ENCODE data around the gene NUDT4. TPM values are rescaled to one million over a fixed set of nuclear protein-coding genes. Genes with fewer than 3 reads are reported as not detected.
"Not testable (repeated sequence)": the region's sequence is repeated elsewhere in the genome, so short reads cannot be mapped to it uniquely, and the experiment has no call there.

Gene NUDT4
- total RNA-seq, 1 donor from 2014 or later: 117 TPM

- Histone ChIP-seq H3K4me3 (peak overlapping the region; percentile 56 to 93), H3K36me3 (peaks cover 0 to 6% of the 10 kb centered on the region in 2 donors), H3K4me1 (peaks cover 5 to 23% of the 10 kb centered on the region in 2 donors), H3K9me3 (no peaks in the 10 kb centered on the region), H3K27ac (peak overlapping the region; percentile 96 to 99), H3K27me3 (no peaks in the 10 kb centered on the region)
- TF ChIP-seq CTCF (IDR thresholded peaks at IDR 0.05): no peak
- intact Hi-C loops (cut with DNase I): loop anchor here (2.0 kb wide), 1 partner anchor 15 kb away; no protein-coding TSS in a partner anchor
- DNase-seq (ENCODE audit: low spot score in 2 of 2): no peak
Measured at GRCh38 chr12:93381161-93381975, 3.6 kb downstream of the NUDT4 start.

DNA sequence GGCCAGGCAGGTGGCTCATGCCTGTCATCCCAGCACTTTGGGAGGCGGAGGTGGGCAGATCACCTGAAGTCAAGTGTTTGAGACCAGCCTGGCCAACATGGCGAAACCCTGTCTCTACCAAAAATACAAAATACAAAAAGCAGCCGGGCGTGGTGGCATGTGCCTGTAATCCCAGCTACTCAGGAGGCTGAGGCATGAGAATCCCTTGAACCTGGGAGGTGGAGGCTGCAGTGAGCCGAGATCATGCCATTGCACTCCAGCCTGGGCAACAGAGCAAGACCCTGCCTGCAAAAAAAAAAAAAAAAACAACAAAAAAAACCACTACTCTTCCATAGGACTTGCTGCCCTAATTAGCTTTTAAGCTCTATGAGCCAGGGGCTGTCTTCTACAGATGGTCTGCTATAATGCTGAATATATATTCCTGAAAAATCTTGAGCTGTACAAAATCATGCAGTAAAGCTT, 4.3 kb downstream of the NUDT4 start:
- H3K27me3 ChIP-seq; H3K36me3 ChIP-seq; DNase-seq (ENCODE audit: low spot score in 2 of 2); H3K9me3 ChIP-seq: not testable (repeated sequence)
- Histone ChIP-seq H3K4me1 (peaks cover 1 to 18% of the 10 kb centered on the region in 2 donors), H3K27ac (peak overlapping the region; percentile 96 to 99), H3K4me3 (peak overlapping the region; percentile 56 to 93)
- intact Hi-C loops (cut with DNase I): loop anchor here (2.0 kb wide), 1 partner anchor 15 kb away; no protein-coding TSS in a partner anchor

GRCh38 chr12:93387780-93388179, 10.1 kb downstream of the NUDT4 start:
- H3K4me1 ChIP-seq: peaks cover 0 to 36% of the 10 kb centered on the region in 2 donors
- no peaks in the 10 kb centered on the region for H3K27me3 ChIP-seq
- H3K27ac ChIP-seq: no peak overlapping the region
- peak overlapping the region in 1 of 2 donors; percentile 10 for H3K4me3 ChIP-seq
- H3K36me3 ChIP-seq: peaks cover 0 to 6% of the 10 kb centered on the region in 2 donors
- no peak for DNase-seq (ENCODE audit: low spot score in 2 of 2)
- TF ChIP-seq CTCF (IDR thresholded peaks at IDR 0.05): no peak
- intact Hi-C loops (cut with DNase I): no loop called here
- H3K9me3 ChIP-seq: no peaks in the 10 kb centered on the region

GRCh38 chr12:93390031-93390430, 12.3 kb downstream of the NUDT4 start:
- no peaks in the 10 kb centered on the region for H3K9me3 ChIP-seq
- DNase-seq (ENCODE audit: low spot score in 2 of 2): no peak
- no peak overlapping the region for H3K4me3 ChIP-seq
- H3K36me3 ChIP-seq: peaks cover 4 to 7% of the 10 kb centered on the region in 2 donors
- no peak overlapping the region for H3K27ac ChIP-seq
- TF ChIP-seq CTCF (IDR thresholded peaks at IDR 0.05): no peak
- peaks cover 0 to 22% of the 10 kb centered on the region in 2 donors for H3K4me1 ChIP-seq
- H3K27me3 ChIP-seq: no peaks in the 10 kb centered on the region
- intact Hi-C loops (cut with DNase I): no loop called here

DNA sequence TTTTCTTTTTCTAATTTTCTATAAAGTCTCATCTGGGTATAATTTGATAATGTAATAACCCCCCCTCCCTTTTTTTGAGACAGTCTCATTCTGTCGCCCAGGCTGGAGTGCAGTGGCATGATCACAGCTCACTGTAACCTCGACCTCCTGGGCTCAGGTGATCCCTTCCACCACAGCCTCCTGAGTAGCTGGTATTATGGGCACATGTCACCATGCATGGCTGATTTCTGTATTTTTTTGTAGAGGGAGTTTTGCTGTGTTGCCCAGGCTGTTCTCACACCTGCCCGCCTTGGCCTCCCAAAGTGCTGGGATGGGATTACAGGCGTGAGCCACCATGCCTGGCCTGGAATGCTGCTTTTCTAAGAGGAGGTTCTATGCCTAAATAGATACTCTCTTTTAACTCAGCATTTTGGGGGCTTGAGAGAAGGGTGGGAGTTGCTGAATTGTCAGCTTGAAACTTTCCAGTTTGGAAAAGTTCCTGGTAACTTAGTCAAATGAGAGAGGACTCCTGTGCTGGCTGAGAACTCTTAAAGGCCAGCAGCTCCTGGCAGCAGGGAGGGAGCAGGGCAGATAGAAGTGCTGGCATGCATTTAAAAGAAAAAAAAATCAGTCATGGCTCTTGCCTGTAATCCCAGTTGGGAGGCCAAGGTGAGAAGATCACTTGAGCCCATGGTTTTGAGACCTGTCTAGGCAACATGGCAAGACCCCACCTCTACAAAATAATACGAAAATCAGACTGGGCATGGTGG, 13.0 kb downstream of the NUDT4 start:
- Histone ChIP-seq H3K27ac (peak overlapping the region in 1 of 2 donors; percentile 14), H3K27me3 (no peaks in the 10 kb centered on the region), H3K4me1 (peaks cover 0 to 22% of the 10 kb centered on the region in 2 donors), H3K9me3 (no peaks in the 10 kb centered on the region), H3K4me3 (peak overlapping the region in 1 of 2 donors; percentile 3), H3K36me3 (peaks cover 11 to 13% of the 10 kb centered on the region in 2 donors)
- no peak for DNase-seq (ENCODE audit: low spot score in 2 of 2)
- TF ChIP-seq CTCF (IDR thresholded peaks at IDR 0.05): no peak
- intact Hi-C loops (cut with DNase I): no loop called here

DNA sequence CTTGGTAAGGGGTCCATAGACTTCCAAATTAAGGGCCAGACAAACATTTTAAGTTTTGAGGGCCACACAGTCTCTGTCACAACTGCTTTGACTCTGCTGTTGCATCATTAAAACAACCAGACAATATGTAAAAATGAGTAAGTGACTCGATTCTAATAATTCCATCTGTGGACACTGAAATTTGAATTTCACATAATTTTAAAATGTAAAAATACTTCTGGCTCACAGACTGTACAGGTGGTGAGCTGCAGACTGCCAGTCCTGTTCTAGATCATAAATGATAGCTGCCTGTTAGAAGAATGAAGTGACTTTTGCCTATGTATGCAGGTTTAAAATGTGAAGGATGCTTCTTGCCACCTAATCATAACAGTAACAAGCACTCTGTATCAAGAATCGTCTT, 15.7 kb downstream of the NUDT4 start:
- TF ChIP-seq CTCF (IDR thresholded peaks at IDR 0.05): no peak
- intact Hi-C loops (cut with DNase I): no loop called here
- Histone ChIP-seq H3K36me3 (peaks cover 28 to 38% of the 10 kb centered on the region in 2 donors), H3K9me3 (no peaks in the 10 kb centered on the region), H3K27ac (no peak overlapping the region), H3K4me1 (peaks cover 0 to 26% of the 10 kb centered on the region in 2 donors), H3K4me3 (no peak overlapping the region), H3K27me3 (no peaks in the 10 kb centered on the region)
- no peak for DNase-seq (ENCODE audit: low spot score in 2 of 2)
